ENCODE data around the gene SIRPG.

- TF ChIP-seq TP53 (CRISPR knock-in tag; conservative IDR thresholded peaks at IDR 0.05), result no peak
- no peak for TF ChIP-seq KLF16 (CRISPR knock-in tag; IDR thresholded peaks at IDR 0.05)
- TF ChIP-seq ZNF557 (CRISPR knock-in tag; IDR thresholded peaks at IDR 0.05), result no peak
- no peak for TF ChIP-seq CTCF (CRISPR knock-in tag; IDR thresholded peaks at IDR 0.05)
- TF ChIP-seq FOXM1 (CRISPR knock-in tag; IDR thresholded peaks at IDR 0.05), result no peak
Observed at GRCh38 chr20:1629321-1629720, 28.3 kb downstream of the SIRPG start.
